Karpas-422 (cell line): ENCODE results near the gene CUL5. TPM values are rescaled to one million over a fixed set of nuclear protein-coding genes. Genes with fewer than 3 reads are reported as not detected.
A peak's percentile ranks its signal among the peaks of the same experiment; 100 is the strongest.

Experiments used
- DNase-seq: peaks from one replicate; pipeline ENCODE4 v3.0.0-alpha.2; 2015
- H2AFZ ChIP-seq: fragments of 200-600 bp; sonication (generic); 2 replicates; pipeline ENCODE4 v1.6.1; 2014; ENCODE audit warnings: antibody characterized with exemption, low read length, mixed read lengths
- H3K27ac ChIP-seq: fragments of 200-600 bp; sonication (generic); 2 replicates; pipeline ENCODE4 v1.5.1; 2014; ENCODE audit warnings: mild to moderate bottlenecking, low read length, moderate library complexity
- H3K27me3 ChIP-seq: fragments of 200-600 bp; sonication (generic); 2 replicates; pipeline ENCODE4 v1.6.1; 2014; ENCODE audit warnings: low read length, mixed read lengths
- H3K36me3 ChIP-seq: fragments of 200-600 bp; sonication (generic); 2 replicates; pipeline ENCODE4 v1.6.1; 2014; ENCODE audit warnings: low read length, mixed read lengths; ENCODE audit not compliant: insufficient read depth
- H3K4me1 ChIP-seq: fragments of 200-600 bp; sonication (generic); 2 replicates; pipeline ENCODE4 v1.6.1; 2014; ENCODE audit warnings: mild to moderate bottlenecking, low read length, mixed read lengths
- H3K4me2 ChIP-seq: fragments of 200-600 bp; sonication (generic); 2 replicates; pipeline ENCODE4 v1.6.1; 2014; ENCODE audit warnings: low read length, low read depth, mild to moderate bottlenecking; ENCODE audit not compliant: poor library complexity, severe bottlenecking
- H3K4me3 ChIP-seq: fragments of 200-600 bp; sonication (generic); 2 replicates; pipeline ENCODE4 v1.5.1; 2014; ENCODE audit warnings: mild to moderate bottlenecking, antibody characterized with exemption, low read length, mixed read lengths
- H3K79me2 ChIP-seq: fragments of 200-600 bp; sonication (generic); 2 replicates; pipeline ENCODE4 v1.6.1; 2014; ENCODE audit warnings: mild to moderate bottlenecking, low read length, mixed read lengths
- H3K9ac ChIP-seq: fragments of 200-600 bp; sonication (generic); 2 replicates; pipeline ENCODE4 v1.6.0; 2014; ENCODE audit warnings: low read length
- H3K9me2 ChIP-seq: fragments of 200-600 bp; sonication (generic), shearing (Covaris generic); replicated peaks from 2 replicates; pipeline ENCODE4 v1.6.0; 2014; ENCODE audit warnings: mild to moderate bottlenecking, low read length, moderate library complexity; ENCODE audit not compliant: insufficient read depth
- H3K9me3 ChIP-seq: fragments of 300-700, 200-600 bp; sonication (generic); 2 replicates; pipeline ENCODE4 v1.6.1; 2014; ENCODE audit warnings: low read length, mixed read lengths
- H4K20me1 ChIP-seq: fragments of 200-600 bp; sonication (generic); 2 replicates; pipeline ENCODE4 v1.6.1; 2014; ENCODE audit warnings: mild to moderate bottlenecking, antibody characterized with exemption, low read length, low read depth; ENCODE audit not compliant: insufficient read depth
- total RNA-seq: library from RNA; depleted of rRNA; stranded (reverse); fragments of >200 nt; shearing (Covaris generic); gene quantifications from 2 replicates; pipeline ENCODE4 v1.2.3, GENCODE V29; 2014; ENCODE audit warnings: low replicate concordance

Gene CUL5
- total RNA-seq, 1 experiment from 2014 or later: 79.9 TPM

DNA sequence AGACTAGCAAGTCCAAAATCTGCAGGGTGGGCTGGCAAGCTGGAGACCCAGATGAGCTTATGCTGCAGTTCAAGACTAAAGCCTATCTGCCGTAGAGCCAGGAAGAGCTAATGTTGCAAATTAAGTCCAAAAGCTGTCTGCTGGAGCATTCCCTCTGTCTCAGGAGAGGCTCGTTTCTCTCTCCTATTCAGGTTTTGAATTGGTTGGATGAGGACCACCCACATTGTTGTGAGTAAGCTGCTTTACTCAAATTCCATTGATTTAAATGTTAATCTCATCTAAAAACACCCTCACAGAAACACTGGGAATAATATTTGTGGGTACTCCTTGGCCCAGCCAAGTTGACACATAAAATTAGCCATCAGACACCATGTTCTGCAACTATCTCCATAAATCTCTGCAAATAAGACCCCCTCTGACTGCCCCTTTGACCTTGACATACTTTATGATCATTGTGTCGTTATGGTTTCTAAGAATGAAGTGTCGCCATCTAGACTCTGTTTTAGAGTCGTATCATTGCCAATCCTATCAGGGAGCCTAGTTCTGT is 16.8 kb upstream of the CUL5 start:
- no peaks in the 10 kb centered on the region for H3K9me2 ChIP-seq
- no peaks in the 10 kb centered on the region for H3K27me3 ChIP-seq
- H3K9ac ChIP-seq: no peak overlapping the region
- no peaks in the 10 kb centered on the region for H3K9me3 ChIP-seq
- no peak overlapping the region for H3K27ac ChIP-seq
- no peaks in the 10 kb centered on the region for H3K36me3 ChIP-seq
- H4K20me1 ChIP-seq: no peaks in the 10 kb centered on the region
- H2AFZ ChIP-seq: no peak overlapping the region
- H3K79me2 ChIP-seq: no peaks in the 10 kb centered on the region
- no peak overlapping the region for H3K4me3 ChIP-seq
- no peaks in the 10 kb centered on the region for H3K4me1 ChIP-seq
- no peak for DNase-seq
- H3K4me2 ChIP-seq: no peak overlapping the region

DNA sequence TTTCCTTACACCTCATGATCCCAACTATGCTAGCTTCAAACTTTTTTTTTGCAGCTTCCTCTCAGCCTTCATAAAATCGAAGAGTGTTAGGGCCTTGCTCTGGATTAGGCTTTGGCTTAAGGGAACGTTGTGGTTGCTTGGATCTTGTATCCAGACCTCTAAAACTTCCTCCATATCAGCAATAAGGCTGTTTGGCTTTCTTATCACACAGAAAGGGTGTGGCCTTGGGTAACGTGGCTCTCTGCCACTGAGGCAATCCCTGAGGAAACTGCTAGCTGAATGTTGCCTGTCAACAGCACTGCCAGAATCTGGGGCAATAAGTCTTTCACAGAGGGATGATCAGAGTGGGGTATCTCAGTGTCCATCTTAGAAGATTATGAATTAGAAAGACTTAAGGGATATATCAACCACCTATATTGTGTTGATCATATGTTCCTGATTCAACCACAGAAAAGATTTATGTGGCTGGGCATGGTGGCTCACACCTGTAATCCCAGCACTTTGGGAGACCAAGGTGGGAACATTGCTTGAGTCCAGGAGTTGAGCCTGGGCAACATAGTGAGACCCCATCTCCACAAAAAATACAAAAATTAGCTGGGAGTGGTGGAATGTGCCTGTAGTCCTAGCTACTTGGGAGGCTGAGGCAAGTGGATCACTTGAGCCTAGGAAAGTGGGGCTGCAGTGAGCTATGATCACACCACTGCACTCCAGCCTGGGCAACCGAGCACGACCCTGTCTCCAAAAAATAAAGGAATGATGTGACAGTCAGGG is 12.5 kb upstream of the CUL5 start:
- H3K27me3 ChIP-seq: no peaks in the 10 kb centered on the region
- no peak overlapping the region for H3K4me3 ChIP-seq
- H2AFZ ChIP-seq: no peak overlapping the region
- H3K79me2 ChIP-seq: no peaks in the 10 kb centered on the region
- H4K20me1 ChIP-seq: no peaks in the 10 kb centered on the region
- no peaks in the 10 kb centered on the region for H3K9me3 ChIP-seq
- H3K9ac ChIP-seq: no peak overlapping the region
- DNase-seq: no peak
- no peaks in the 10 kb centered on the region for H3K4me1 ChIP-seq
- H3K4me2 ChIP-seq: no peak overlapping the region
- H3K27ac ChIP-seq: no peak overlapping the region
- no peaks in the 10 kb centered on the region for H3K36me3 ChIP-seq
- H3K9me2 ChIP-seq: no peaks in the 10 kb centered on the region

DNA sequence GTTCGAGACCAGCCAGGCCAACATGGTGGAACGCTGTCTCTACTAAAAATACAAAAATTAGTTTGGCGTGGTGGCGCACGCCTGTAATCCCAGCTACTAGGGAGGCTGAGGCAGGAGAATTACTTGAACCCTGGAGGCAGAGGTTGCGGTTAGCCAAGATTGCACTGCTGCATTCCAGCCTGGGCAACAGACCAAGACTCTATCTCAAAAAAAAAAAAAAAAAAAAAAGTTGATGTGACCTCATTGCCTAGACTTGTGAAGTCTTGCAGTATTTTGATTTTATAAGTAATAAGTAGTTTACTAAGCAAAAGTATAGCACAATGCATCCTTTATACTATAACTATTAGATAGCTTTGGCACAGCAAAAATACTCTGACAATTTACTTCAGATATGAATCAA is 9.9 kb upstream of the CUL5 start:
- Histone ChIP-seq H3K9me3 (no peaks in the 10 kb centered on the region), H3K9me2 (no peaks in the 10 kb centered on the region), H3K9ac (no peak overlapping the region), H3K4me2 (no peak overlapping the region), H3K4me1 (no peaks in the 10 kb centered on the region), H4K20me1 (no peaks in the 10 kb centered on the region), H3K36me3 (no peaks in the 10 kb centered on the region), H3K79me2 (no peaks in the 10 kb centered on the region), H3K27ac (no peak overlapping the region), H2AFZ (no peak overlapping the region), H3K4me3 (no peak overlapping the region), H3K27me3 (no peaks in the 10 kb centered on the region)
- no peak for DNase-seq

DNA sequence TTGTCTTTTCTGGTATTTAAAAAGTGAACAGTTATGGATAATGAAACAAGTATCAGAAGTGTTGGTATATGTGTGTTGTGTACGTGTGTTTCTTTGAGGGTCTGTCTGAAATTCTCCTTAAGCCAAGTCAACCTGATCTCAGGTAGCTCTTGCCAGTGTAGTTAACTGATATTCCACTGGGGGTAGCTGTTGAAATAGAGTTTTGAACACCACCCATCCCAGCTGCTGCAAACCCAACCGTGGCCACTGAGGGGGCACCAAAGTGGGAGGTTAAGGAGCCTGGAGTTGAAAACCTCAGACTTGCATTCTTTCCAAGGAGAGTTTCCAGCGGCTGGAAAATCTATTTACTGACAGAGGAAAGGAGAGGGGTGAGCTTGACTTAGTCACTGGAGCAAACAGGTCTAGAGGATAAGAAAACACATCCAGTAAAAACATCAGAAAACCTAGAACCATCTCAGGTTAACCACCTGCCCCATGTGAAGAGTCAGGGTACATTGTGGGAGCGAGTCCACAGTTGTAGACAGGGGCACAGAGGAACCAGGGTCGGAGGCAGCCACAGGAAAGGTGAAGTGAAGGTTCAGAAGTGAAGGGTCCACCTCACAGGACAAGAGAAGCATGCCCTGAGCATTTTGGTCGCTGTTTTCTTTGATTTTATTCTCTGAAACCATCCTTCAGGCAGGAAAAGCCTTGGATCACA is 8.8 kb upstream of the CUL5 start:
- no peak overlapping the region for H3K27ac ChIP-seq
- H3K4me3 ChIP-seq: no peak overlapping the region
- no peaks in the 10 kb centered on the region for H3K4me1 ChIP-seq
- H2AFZ ChIP-seq: no peak overlapping the region
- no peaks in the 10 kb centered on the region for H4K20me1 ChIP-seq
- H3K9ac ChIP-seq: no peak overlapping the region
- peak; percentile 94 for DNase-seq
- H3K79me2 ChIP-seq: no peaks in the 10 kb centered on the region
- no peak overlapping the region for H3K4me2 ChIP-seq
- no peaks in the 10 kb centered on the region for H3K36me3 ChIP-seq
- no peaks in the 10 kb centered on the region for H3K27me3 ChIP-seq
- no peaks in the 10 kb centered on the region for H3K9me3 ChIP-seq
- no peaks in the 10 kb centered on the region for H3K9me2 ChIP-seq

- H3K79me2 ChIP-seq: no peaks in the 10 kb centered on the region
- H3K36me3 ChIP-seq: no peaks in the 10 kb centered on the region
- no peak overlapping the region for H3K4me2 ChIP-seq
- no peak overlapping the region for H2AFZ ChIP-seq
- no peaks in the 10 kb centered on the region for H3K4me1 ChIP-seq
- H3K27ac ChIP-seq: no peak overlapping the region
- H3K4me3 ChIP-seq: no peak overlapping the region
- H3K9ac ChIP-seq: no peak overlapping the region
- H3K27me3 ChIP-seq: no peaks in the 10 kb centered on the region
- H4K20me1 ChIP-seq: no peaks in the 10 kb centered on the region
- no peaks in the 10 kb centered on the region for H3K9me2 ChIP-seq
- H3K9me3 ChIP-seq: no peaks in the 10 kb centered on the region
- DNase-seq: no peak
These were observed 6.2 kb upstream of the CUL5 start for GRCh38 chr11:108002476-108002875.

DNA sequence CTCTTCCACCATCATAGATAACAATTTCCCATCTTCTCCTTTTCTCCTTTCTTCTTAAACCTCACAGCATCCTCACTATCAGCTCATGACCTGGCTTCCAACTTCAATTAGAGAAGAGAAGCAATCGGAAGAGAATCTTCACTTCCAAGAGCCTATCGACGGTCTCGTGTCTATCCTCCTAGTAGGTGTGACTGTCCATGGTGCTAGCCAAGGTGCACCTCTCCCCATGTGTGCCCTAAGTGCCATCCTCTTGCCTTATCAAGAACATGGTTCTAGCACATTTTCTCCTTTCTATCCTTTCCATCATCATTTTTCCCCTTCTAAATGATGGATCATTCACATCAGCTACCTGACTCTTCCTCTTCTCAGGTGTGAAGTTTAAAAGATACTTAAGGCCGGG is 5.1 kb upstream of the CUL5 start:
- DNase-seq: no peak
- Histone ChIP-seq H4K20me1 (no peaks in the 10 kb centered on the region), H3K4me2 (no peak overlapping the region), H3K79me2 (no peaks in the 10 kb centered on the region), H3K36me3 (no peaks in the 10 kb centered on the region), H3K4me3 (no peak overlapping the region), H3K27me3 (no peaks in the 10 kb centered on the region), H3K27ac (no peak overlapping the region), H3K9me3 (no peaks in the 10 kb centered on the region), H3K9ac (no peak overlapping the region), H2AFZ (no peak overlapping the region), H3K4me1 (peaks cover 7% of the 10 kb centered on the region), H3K9me2 (no peaks in the 10 kb centered on the region)

DNA sequence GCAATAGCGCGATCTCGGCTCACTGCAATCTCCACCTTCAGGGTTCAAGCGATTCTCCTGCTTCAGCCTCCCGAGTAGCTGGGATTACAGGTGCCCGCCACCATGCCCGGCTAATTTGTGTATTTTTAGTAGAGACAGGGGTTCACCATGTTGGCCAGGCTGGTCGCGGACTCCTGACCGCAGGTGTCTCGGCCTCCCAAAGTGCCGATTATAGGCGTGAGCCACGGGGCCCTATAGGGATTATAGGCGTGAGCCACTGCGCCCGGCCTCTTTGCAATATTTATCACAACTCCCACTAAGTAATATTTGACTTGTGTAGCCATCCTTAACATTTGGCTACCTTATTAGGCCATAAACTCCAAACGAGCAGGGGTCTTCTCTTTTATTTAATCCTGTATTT is 879 bp upstream of the CUL5 start:
- Histone ChIP-seq H3K4me2 (peak overlapping the region; percentile 81), H3K9me2 (no peaks in the 10 kb centered on the region), H3K9me3 (no peaks in the 10 kb centered on the region), H3K9ac (no peak overlapping the region), H3K4me3 (no peak overlapping the region), H2AFZ (no peak overlapping the region), H3K27ac (no peak overlapping the region), H3K4me1 (peaks cover 34% of the 10 kb centered on the region), H3K36me3 (peaks cover under 1% of the 10 kb centered on the region; the same call in 1 of the 2 replicates), H3K27me3 (no peaks in the 10 kb centered on the region), H3K79me2 (peaks cover 41% of the 10 kb centered on the region), H4K20me1 (peaks cover 13% of the 10 kb centered on the region; the same call in 1 of the 2 replicates)
- DNase-seq: no peak
